Activated T-helper 1 cell treated with anti-CD3 and anti-CD28 coated beads, Interleukin-12 subunit alpha, Interleukin-12 subunit beta, Interleukin-2, Interleukin-4 antibody, amounts not matched to agents 30 ng/mL and 10 ng/mL and 1 ng/mL, durations not matched to agents 14 hours and 24 hours and 36 hours (primary cell): ENCODE results near the gene ADAM10. TPM values are rescaled to one million over a fixed set of nuclear protein-coding genes. Genes with fewer than 3 reads are reported as not detected.
A peak's percentile ranks its signal among the peaks of the same experiment; 100 is the strongest.

ENCODE experiments used
- DNase-seq: peaks from one replicate; pipeline ENCODE4 v3.0.0; 2021; ENCODE audit warnings: low spot score
- H3K27ac Mint-ChIP-seq: one replicate; pipeline ENCODE4 v1.8.0; 2021; ENCODE audit warnings: mild to moderate bottlenecking, mixed read lengths
- H3K27me3 Mint-ChIP-seq: one replicate; pipeline ENCODE4 v1.8.0; 2022; ENCODE audit warnings: mild to moderate bottlenecking, moderate library complexity, mixed read lengths; ENCODE audit not compliant: insufficient read depth
- H3K36me3 Mint-ChIP-seq: one replicate; pipeline ENCODE4 v1.8.0; 2021; ENCODE audit warnings: low read depth, mixed read lengths
- H3K4me1 Mint-ChIP-seq: one replicate; pipeline ENCODE4 v1.8.0; 2021; ENCODE audit warnings: low read depth, mixed read lengths
- H3K4me3 Mint-ChIP-seq: one replicate; pipeline ENCODE4 v1.8.0; 2021; ENCODE audit warnings: mild to moderate bottlenecking, moderate library complexity, mixed read lengths
- H3K9me3 Mint-ChIP-seq: one replicate; pipeline ENCODE4 v1.8.0; 2021; ENCODE audit warnings: mixed read lengths
- intact Hi-C: fragments of 100-400 bp; cut with micrococcal nuclease; formaldehyde crosslinking; loops from one replicate; pipeline ENCODE4 v1.15.1; 2024
- total RNA-seq: library from RNA; stranded (reverse); gene quantifications from 2 replicates; pipeline ENCODE4 v1.2.3, GENCODE V29; 2022

Gene ADAM10
- total RNA-seq, 1 donor from 2014 or later: 98.7 TPM

DNA sequence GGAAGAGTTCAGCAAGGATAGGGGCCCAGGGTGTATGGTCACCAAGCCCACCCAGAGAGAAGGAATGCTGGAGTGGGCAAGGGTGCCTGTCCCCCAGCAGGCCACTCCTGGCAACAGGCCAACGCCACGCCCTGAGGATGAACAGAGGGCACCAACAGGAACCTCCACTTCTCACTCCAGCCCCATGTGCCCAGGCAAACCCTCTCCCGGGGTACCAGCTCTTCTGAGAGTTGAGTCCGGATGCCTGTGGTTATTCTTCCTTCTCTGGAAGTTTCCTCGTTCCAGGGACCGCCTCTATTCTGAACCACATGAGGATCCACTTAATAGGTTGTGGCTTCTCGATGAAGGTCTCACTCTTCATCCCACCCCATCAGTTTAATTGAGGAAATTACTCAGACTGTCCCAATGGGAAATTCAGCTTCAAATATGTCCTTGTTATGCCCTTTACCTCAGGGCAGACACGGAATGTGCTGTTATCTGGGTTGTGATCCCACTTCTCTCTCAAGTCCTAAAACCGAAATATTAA is 203.4 kb downstream of the ADAM10 start:
- peak overlapping the region; percentile 11 for H3K4me3 Mint-ChIP-seq
- no peak for DNase-seq
- peaks cover 10% of the 10 kb centered on the region for H3K36me3 Mint-ChIP-seq
- intact Hi-C loops: loop anchor here (5.0 kb wide), 1 partner anchor 46 kb away; no protein-coding TSS in a partner anchor
- peak overlapping the region; percentile 97 for H3K27ac Mint-ChIP-seq
- H3K9me3 Mint-ChIP-seq: no peaks in the 10 kb centered on the region
- no peaks in the 10 kb centered on the region for H3K27me3 Mint-ChIP-seq
- H3K4me1 Mint-ChIP-seq: peaks cover 57% of the 10 kb centered on the region

GRCh38 chr15:58545307-58546065 is 204.0 kb downstream of the ADAM10 start:
- H3K27me3 Mint-ChIP-seq: no peaks in the 10 kb centered on the region
- peak overlapping the region; percentile 70 for H3K4me3 Mint-ChIP-seq
- intact Hi-C loops: loop anchor here (1.0 to 5.0 kb wide), 4 partner anchors 28 to 205 kb away; no protein-coding TSS in a partner anchor
- peak; percentile 54 for DNase-seq
- peaks cover 9% of the 10 kb centered on the region for H3K36me3 Mint-ChIP-seq
- peaks cover 52% of the 10 kb centered on the region for H3K4me1 Mint-ChIP-seq
- peak overlapping the region; percentile 97 for H3K27ac Mint-ChIP-seq
- no peaks in the 10 kb centered on the region for H3K9me3 Mint-ChIP-seq

GRCh38 chr15:58544756-58545155 is 204.8 kb downstream of the ADAM10 start:
- intact Hi-C loops: loop anchor here (1.0 to 5.0 kb wide), 4 partner anchors 27 to 206 kb away; no protein-coding TSS in a partner anchor
- H3K9me3 Mint-ChIP-seq: no peaks in the 10 kb centered on the region
- H3K27ac Mint-ChIP-seq: peak overlapping the region; percentile 97
- DNase-seq: no peak
- H3K27me3 Mint-ChIP-seq: no peaks in the 10 kb centered on the region
- peaks cover 45% of the 10 kb centered on the region for H3K4me1 Mint-ChIP-seq
- peaks cover 6% of the 10 kb centered on the region for H3K36me3 Mint-ChIP-seq
- no peak overlapping the region for H3K4me3 Mint-ChIP-seq

GRCh38 chr15:58543664-58544335 is 205.7 kb downstream of the ADAM10 start:
- Mint-ChIP-seq H3K4me1 (peaks cover 45% of the 10 kb centered on the region), H3K36me3 (peaks cover 6% of the 10 kb centered on the region), H3K9me3 (no peaks in the 10 kb centered on the region), H3K27ac (no peak overlapping the region), H3K27me3 (no peaks in the 10 kb centered on the region), H3K4me3 (no peak overlapping the region)
- DNase-seq: no peak
- intact Hi-C loops: no loop called here

DNA sequence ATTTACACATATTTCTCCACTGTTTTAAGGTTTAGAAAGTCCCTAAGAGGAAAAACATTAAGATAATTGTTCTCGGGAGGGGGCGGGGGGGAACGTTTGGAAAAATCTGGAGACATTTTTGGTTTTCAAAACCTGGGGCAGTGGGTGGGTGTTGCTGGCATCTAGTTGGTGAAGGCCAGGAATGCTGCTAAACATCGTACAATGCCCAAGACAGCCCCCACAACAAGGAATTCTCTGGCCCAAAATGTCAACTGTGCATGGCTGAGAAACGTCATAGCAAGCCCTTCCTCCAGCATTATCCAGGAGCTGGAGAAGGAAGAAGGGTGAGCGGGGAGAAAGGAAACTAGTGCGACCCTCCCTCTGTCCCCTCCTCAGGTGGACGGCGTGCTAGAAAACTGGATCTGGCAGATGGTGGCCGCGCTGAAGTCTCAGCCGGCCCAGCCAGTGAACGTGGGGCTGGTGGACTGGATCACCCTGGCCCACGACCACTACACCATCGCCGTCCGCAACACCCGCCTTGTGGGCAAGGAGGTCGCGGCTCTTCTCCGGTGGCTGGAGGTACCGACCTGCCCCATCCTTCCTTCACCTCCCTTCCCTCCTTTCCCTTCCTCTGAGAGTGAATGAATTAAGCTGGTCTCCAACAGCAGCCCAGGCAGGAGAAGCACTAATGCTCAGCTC is 208.0 kb downstream of the ADAM10 start:
- H3K27ac Mint-ChIP-seq: no peak overlapping the region
- H3K9me3 Mint-ChIP-seq: no peaks in the 10 kb centered on the region
- peaks cover 4% of the 10 kb centered on the region for H3K36me3 Mint-ChIP-seq
- peaks cover 3% of the 10 kb centered on the region for H3K27me3 Mint-ChIP-seq
- intact Hi-C loops: no loop called here
- no peak overlapping the region for H3K4me3 Mint-ChIP-seq
- H3K4me1 Mint-ChIP-seq: peaks cover 30% of the 10 kb centered on the region
- no peak for DNase-seq

DNA sequence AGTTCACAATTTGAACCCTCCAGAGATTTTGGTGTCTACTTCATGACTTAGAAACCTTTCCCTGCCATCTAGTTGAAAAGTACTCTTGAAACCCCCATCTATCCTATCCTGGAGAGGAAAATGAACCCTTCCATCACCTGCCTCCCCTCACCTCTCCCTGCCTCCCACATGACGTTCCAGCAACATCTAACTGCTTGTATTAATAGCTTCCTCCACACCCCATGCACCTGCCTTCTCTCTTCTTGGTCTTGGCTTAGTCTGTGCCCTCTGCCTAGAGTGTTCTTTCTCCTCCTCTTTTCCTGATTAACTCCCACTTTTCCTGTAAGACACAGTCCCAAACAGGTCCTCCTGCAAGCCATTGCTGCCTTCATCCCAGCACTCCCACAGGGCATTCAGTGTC is 210.0 kb downstream of the ADAM10 start:
- Mint-ChIP-seq H3K27me3 (peaks cover 4% of the 10 kb centered on the region), H3K27ac (no peak overlapping the region), H3K9me3 (no peaks in the 10 kb centered on the region), H3K36me3 (peaks cover 2% of the 10 kb centered on the region), H3K4me3 (no peak overlapping the region), H3K4me1 (peaks cover 10% of the 10 kb centered on the region)
- no peak for DNase-seq
- intact Hi-C loops: no loop called here

GRCh38 chr15:58538901-58539300 is 210.6 kb downstream of the ADAM10 start:
- DNase-seq: no peak
- intact Hi-C loops: no loop called here
- peaks cover 8% of the 10 kb centered on the region for H3K4me1 Mint-ChIP-seq
- peaks cover 5% of the 10 kb centered on the region for H3K27me3 Mint-ChIP-seq
- no peak overlapping the region for H3K4me3 Mint-ChIP-seq
- no peak overlapping the region for H3K27ac Mint-ChIP-seq
- peaks cover 2% of the 10 kb centered on the region for H3K36me3 Mint-ChIP-seq
- no peaks in the 10 kb centered on the region for H3K9me3 Mint-ChIP-seq

Other genes starting within 250 kb of the ADAM10 start
- 9.0 and 9.7 TPM in 2 replicates for gene MINDY2, start 21.6 kb upstream of the ADAM10 start, total RNA-seq
- 142 and 143 TPM in 2 replicates for gene SLTM, start 184.0 kb upstream of the ADAM10 start, total RNA-seq
- gene RNF111, start 238.0 kb upstream of the ADAM10 start, total RNA-seq: 35.3 and 38.0 TPM in 2 replicates